CD4-positive, alpha-beta T cell treated with Interleukin-4 for 1 hour (primary cell): Measurements from ENCODE around the gene KIF5B.
"Not testable (repeated sequence)": the region's sequence is repeated elsewhere in the genome, so short reads cannot be mapped to it uniquely, and the experiment has no call there.

Experiments
- DNase-seq, 2 donors: peaks; one replicate each; pipeline ENCODE4 v3.0.0-alpha.2; 2020 to 2022

Gene KIF5B

DNA sequence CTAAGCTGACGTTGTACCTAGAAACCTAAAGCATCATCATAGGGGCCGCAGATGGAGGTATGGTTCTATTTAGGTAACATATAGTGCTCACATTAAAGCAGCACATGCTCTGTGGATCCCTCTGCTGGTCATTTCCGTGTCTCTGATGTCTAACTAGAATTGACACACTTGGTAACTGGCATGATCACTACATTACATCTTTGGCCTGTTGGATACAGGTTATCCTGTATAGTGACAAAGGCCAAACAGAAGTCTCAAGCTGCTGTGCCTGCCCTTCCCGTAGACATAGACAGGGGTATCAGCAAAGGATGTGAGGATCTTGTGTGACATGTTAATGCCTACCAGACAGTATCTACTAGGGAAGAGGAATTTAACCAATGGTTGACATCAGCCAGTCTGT, 51.2 kb downstream of the KIF5B start:
- peak; percentile 33 to 46 for DNase-seq

DNA sequence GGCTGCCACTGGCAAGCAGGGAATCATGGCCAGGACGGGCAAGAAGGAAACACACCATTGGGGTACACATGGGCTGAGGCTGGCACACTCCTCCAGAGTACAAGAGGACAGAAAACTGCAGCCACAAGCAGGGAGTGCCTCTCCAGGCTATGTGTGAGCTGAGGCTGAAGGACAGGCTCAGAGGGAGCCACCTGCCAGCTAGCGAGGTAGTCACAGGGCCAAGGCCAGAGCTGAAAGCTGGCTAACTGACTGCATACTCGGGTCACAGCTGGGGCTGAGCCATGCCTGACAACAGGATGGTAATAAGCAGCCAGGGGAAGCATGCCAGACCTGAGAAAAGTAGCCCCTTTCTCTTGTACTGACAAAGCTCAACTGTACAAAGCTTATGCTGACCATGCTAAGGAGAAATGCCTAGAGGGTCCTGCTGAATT, 52.0 kb downstream of the KIF5B start:
- DNase-seq: no peak

DNA sequence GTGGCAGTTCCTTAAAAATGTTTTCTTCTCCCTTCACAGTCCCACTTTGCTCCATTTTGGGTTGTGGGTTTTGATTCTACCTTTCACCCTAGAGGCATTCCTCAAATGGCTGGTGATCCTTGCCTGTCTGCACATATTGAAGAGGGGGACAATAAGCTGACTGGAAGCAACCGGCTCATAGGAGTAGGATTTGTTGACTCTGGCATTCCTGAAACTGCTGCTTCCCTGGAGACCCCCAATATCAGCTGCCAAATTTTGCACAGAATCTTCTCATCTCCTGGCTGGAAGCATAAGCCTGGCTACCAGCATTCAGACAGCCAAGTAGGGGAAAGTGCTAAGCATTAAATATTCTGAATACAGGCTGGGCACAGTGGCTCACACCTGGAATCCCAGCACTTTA, 53.7 kb downstream of the KIF5B start:
- DNase-seq: no peak

DNA sequence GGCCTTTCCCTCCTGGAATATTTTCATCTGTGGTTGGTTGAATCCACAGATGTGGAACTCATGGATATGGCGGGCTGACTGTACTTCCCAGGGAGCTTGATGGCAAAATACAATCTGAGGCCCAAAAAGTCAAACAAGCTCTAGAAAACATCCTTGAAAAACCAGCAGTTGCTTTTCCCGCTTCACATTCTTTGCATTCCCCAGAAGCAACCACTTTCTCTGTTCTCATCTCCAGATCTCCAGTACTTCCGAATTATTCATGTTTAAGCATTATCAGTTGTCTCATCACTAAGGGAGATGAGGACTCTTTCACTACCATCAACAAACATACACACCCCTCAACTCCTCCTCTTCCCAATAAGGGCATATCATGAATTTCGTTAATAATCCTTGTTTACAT, 55.3 kb downstream of the KIF5B start:
- DNase-seq: no peak

- DNase-seq: no peak
These were observed 56.4 kb downstream of the KIF5B start for GRCh38 chr10:31999836-32000235.

DNA sequence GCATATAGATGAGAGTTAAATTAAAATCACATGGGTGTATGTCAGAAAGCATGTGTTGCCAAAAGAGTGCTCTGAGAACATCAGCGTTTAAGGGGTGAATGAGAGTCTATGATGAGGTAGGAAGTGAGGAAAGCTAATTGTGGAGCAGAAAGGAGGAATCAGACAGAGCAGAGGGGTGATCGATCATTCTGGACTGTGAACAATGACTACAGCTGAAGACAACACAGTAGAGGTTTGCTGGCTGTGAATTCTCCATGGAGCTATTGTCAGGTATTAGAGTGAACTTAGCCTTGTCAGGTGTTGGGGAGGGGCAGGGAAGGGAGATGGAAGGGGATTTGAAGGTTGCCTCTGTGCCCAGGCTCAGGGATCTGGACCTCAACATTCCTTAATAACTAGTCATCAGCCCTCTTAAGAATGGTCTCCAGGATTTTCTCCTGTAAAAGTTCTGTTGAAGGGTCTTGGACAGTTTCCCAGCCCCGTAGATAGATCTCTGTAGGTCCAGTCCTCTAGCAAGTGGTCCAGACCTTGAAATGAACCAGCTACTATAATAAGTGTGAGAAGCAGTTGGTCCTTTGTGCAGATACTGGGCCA, 57.1 kb downstream of the KIF5B start:
- no peak for DNase-seq

- DNase-seq: no peak
These were observed 61.3 kb downstream of the KIF5B start for GRCh38 chr10:31994926-31995325.

DNA sequence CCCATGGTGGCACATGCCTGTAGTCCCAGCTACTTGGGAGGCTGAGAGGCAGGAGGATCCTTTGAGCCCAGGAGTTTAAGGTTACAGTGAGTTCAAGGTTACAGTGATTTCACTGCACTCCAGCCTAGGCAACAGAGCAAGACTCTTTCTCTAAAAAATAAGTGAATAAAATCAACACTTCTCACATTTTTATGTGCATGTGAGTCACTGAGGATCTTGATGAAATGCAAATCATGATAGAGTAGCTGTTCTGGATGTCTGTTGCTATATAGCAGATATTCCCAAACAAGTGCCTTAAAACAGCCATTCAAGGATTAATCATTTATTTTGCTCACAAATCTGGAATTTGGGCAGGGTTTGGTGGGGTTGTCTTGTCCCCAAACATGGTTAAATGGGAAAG, 65.3 kb downstream of the KIF5B start:
- no peak for DNase-seq

GRCh38 chr10:31987786-31988185, 68.4 kb downstream of the KIF5B start:
- DNase-seq: not testable (repeated sequence)

- DNase-seq: no peak
These were observed 74.1 kb downstream of the KIF5B start for GRCh38 chr10:31982111-31982510.

DNA sequence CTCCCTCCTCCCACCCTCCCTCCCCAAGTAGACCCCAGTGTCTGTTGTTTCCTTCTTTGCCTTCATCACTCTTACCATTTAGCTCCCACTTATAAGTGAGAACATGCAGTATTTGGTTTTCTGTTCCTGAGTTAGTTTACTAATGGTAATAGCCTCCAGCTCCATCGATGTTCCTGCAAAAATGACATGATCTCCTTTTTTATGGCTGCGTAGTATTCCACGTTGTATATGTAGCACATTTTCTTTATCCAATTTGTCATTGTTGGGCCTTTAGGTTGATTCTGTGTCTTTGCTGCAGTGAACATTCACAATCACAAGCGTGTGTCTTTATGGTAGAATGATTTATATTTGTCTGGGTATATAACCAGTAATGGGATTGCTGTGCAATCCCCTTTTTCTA, 75.8 kb downstream of the KIF5B start:
- DNase-seq: no peak

- DNase-seq: not testable (repeated sequence)
These were observed 77.2 kb downstream of the KIF5B start for GRCh38 chr10:31979071-31979470.

DNA sequence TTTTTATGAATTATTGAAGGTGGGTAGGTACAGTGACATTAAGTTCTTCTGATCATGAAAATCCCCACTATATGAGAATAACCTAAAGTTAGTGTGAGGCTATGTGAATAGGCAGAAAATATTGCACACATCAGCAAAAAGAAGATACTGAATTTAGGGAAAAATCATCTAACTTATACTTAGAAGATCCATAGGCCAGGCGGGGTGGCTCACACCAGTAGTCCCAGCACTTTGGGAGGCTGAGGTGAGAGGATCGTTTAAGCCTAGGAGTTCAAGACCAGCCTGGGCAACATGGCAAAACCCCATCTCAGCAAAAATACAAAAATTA, 78.1 kb downstream of the KIF5B start:
- DNase-seq: no peak

DNA sequence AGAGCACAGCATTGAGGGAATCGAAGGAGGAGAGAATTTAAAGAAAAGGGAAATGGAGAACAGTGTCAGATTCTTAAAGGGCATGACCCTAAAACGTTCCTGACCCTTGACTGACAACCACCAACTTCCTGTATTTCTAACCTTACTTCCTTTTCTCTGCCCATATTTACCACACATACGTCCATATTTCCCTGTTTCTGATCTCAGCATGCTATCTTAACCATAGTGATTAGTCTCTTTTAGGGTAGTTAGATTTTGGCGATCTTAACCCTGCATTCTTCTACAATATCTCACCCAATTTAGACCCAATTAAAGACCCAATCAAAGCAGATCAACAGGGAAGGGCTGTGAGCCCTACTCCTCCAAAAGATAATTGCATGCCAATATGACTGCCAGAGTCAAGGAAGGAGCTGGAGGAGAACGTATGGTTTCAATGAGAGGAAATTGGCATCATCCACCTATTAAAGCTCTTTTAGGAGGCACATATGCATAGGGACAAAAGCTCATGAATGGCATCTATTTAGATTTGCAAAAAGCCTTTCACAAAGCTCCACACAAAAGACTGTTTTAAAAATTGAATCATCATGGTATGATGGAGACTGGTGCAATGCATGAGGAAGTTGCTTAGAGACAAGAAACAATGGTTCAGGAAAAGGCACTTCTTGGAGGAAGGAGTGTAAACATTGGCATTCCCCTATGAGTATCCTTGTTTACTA, 78.6 kb downstream of the KIF5B start:
- DNase-seq: peak in 1 of 2 donors; percentile 7

DNA sequence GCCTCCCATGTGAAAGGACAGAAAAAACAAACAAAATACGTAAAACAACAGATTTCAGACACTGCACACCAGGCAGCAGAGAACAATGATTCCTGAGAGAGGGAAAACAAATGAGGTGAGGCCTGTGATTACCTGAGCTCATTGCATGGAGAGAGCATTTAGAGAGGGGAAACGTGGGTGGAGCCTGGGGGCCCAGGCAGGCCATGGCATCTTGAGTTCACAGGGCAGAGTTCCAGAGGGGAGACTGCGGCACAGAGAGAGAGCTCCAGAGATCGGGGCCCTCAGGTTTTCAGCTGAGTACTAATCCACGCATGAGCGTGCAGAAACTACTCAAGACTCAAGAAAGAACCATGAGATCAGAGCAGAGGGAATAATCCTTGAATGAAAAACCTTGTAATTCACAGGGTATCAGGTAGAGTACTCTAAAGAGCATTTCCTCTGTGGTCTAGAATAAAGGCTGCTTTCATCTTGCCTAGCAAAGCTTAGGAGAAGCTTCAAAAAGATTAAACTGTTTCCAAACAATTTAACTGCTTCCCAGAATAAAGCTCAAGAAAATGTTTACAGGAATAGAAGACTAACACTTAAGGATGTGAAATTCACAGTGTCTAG, 81.0 kb downstream of the KIF5B start:
- no peak for DNase-seq

DNA sequence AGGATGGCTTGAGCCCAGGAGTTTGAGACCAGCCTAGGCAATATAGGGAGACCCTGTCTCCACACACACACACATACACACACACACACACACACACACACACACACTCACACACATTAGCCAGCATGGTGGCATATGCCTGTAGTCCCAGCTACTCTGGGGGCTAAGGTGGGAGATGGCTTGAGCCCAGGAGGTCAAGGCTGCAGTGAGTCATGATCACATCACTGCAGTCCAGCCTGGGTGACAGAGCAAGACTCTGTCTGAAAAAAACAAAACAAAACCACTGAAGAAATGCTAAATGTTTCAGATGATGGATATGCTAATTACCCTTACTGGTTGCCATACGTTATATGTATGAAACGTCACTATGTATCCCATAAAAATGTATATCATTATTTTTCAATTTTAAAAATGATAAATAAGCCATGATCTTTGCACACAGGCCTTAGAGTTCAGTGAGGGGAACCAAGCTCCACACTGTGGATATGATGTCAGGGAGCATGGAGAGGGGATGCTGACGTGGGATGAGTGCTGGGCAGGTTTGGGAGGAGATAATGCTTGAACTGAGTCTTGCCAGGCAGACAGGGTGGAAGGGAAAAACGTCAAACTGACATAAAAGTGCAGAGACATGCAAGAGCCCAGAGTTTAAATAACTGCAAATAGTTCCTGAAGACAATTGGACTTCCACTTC, 81.6 kb downstream of the KIF5B start:
- DNase-seq: no peak

DNA sequence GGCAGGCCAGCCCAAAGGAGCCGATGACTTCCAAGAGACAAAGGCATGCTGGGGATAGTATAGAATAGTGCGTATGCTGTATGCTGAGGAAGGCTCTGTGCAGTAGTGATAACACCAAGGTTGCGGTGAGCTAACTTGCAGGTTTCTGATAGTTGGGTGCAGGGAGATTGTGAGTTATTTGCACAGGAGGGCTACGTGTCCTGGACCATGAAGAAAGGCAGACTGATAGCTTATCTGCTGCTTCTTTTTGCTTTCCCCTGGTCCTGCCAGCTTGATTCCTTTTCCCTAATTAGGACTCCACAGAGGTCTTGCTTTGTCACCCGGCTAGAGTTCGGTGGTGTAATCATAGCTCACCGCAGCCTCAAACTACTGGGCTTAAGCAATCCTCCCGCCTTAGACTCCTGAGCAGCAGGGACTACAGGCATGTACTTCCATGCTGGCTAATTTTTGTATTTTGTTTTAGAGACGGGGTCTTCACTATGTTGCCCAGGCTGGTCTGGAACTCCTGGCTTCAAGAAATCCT, 83.6 kb downstream of the KIF5B start:
- no peak for DNase-seq

GRCh38 chr10:31969847-31970246, 86.4 kb downstream of the KIF5B start:
- not testable (repeated sequence) for DNase-seq

GRCh38 chr10:31963589-31963980, 92.6 kb downstream of the KIF5B start:
- DNase-seq: no peak

- DNase-seq: no peak
These were observed 93.2 kb downstream of the KIF5B start for GRCh38 chr10:31962826-31963588.

DNA sequence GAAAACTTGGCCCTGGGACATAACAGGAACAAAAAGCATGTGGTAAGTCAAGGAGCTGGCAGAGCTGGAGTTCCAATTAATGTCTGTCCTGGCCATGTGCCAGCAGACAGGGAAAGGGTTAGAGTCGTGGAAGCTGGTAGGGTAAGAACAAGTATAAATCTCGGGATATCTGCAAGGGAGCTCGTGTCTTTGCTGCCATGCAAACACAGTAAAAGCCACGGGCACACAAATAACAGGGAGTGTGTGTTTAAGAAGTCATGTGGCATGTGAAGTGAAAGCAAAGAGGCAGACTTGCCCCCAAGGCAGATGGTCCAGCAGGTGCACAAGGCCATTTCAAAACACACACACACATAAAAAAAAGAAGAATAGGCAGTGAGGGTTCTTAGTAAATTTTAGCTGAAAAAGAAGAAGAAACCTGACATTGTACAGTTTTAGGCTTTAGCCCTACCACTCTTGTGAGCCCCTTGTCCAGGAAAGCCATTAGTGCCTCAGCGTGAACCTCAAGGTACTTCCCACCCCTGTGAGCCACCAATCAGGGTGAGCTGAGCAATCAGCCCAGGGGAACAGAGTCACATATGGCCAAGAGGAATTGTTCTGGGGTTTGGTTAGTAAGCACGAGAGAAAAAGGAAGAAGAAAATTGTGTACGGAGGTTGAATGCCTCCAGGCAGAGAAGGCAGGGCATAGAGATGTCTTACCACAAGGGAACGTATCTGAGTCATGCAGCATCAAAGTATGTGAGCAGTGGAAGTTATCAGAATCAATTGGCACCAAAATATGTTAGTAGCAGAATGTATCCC, 94.7 kb downstream of the KIF5B start:
- peak in 1 of 2 donors; percentile 12 for DNase-seq
